HCT116 (cell line): ENCODE results near the gene PRKG1. TPM values are rescaled to one million over a fixed set of nuclear protein-coding genes. Genes with fewer than 3 reads are reported as not detected.

Experiments
- ATAC-seq: fragments of 200-7000 bp; cut with Tn5 transposase; 2 replicates; pipeline ENCODE4 v1.9.1; 2020; ENCODE audit warnings: mild to moderate bottlenecking, moderate library complexity
- BruUV-seq: library from RNA; stranded (reverse); fragments of 400-500 nt; replicated peaks from 2 replicates; lab custom pipeline; 2021; lab: Mats Ljungman, UMichigan
- CTCF ChIA-PET: fragments of 300-600 bp; sonication (Branson Sonifier 250); formaldehyde crosslinking; loops from one replicate; lab custom pipeline; 2021; ENCODE audit warnings: antibody characterized with exemption; lab: Charles Lee
- POLR2A ChIA-PET: fragments of 300-600, 350-600 bp; sonication (Branson Sonifier 250); formaldehyde crosslinking; loops from one replicate; lab custom pipeline; 2021; ENCODE audit warnings: antibody characterized with exemption; lab: Charles Lee
- RAD21 ChIA-PET, 2 experiments: fragments of 300-600 bp; sonication (Branson Sonifier 250); formaldehyde crosslinking; loops; one replicate each; lab custom pipeline; 2023; ENCODE audit warnings: low total read pairs in 2 of 2; ENCODE audit not compliant: uncharacterized antibody in 2 of 2, unreplicated experiment in 2 of 2, low non-redundant PET in 1 of 2; lab: Charles Lee
- DNase-seq: peaks from one replicate; pipeline ENCODE4 v3.0.0-alpha.2; 2010; ENCODE audit warnings: low read depth, low spot score
- H2AFZ ChIP-seq: fragments of 200-600 bp; shearing (Covaris generic), sonication (generic); 2 replicates; pipeline ENCODE4 v1.6.1; 2017; ENCODE audit warnings: low read depth, mixed run types, mixed read lengths, antibody characterized with exemption, low read length; ENCODE audit not compliant: poor library complexity, severe bottlenecking
- H3K27ac ChIP-seq: 2 replicates; pipeline ENCODE4 v1.5.1; 2012; ENCODE audit warnings: low read depth, low read length
- H3K27me3 ChIP-seq: fragments of 200-600 bp; sonication (generic); 2 replicates; pipeline ENCODE4 v1.6.1; 2016; ENCODE audit warnings: mixed run types, low read length, mixed read lengths; ENCODE audit not compliant: insufficient read depth
- H3K36me3 ChIP-seq, 2 experiments: fragments of 200-500 bp in 1 of 2; fragments of 200-600 bp in 1 of 2; sonication (Bioruptor generic) in 1 of 2; sonication (generic) in 1 of 2; 2 replicates each; pipeline versions ENCODE4 v1.5.1 to v1.6.1; 2014 to 2016; ENCODE audit warnings: low read length in 2 of 2, inconsistent platforms in 1 of 2, mixed read lengths in 1 of 2, mixed run types in 1 of 2; ENCODE audit not compliant: insufficient read depth in 2 of 2, control insufficient read depth in 1 of 2
- H3K4me1 ChIP-seq, 2 experiments: fragments of 200-600 bp in 1 of 2; sonication (generic) in 1 of 2; 2 replicates each; pipeline versions ENCODE4 v1.5.1 to v1.6.1; 2012 to 2017; ENCODE audit warnings: low read length in 2 of 2, inconsistent platforms in 1 of 2, mild to moderate bottlenecking in 1 of 2, mixed read lengths in 1 of 2, mixed run types in 1 of 2, moderate library complexity in 1 of 2; ENCODE audit not compliant: insufficient read depth in 2 of 2, control insufficient read depth in 1 of 2
- H3K4me2 ChIP-seq: fragments of 200-600 bp; sonication (generic); 2 replicates; pipeline ENCODE4 v1.6.1; 2017; ENCODE audit warnings: mixed run types, low read length, mixed read lengths
- H3K4me3 ChIP-seq, 2 experiments: fragments of 200-600 bp in 1 of 2; sonication (generic) in 1 of 2; replicated peaks in 1 of 2; 2 replicates each; pipeline ENCODE4 v1.5.1; 2011 to 2016; ENCODE audit warnings: low read length in 2 of 2, control low read depth in 1 of 2, low read depth in 1 of 2, mild to moderate bottlenecking in 1 of 2, mixed read lengths in 1 of 2, mixed run types in 1 of 2
- H3K79me2 ChIP-seq: fragments of 200-600 bp; sonication (generic); 2 replicates; pipeline ENCODE4 v1.6.1; 2017; ENCODE audit warnings: mild to moderate bottlenecking, mixed run types, low read length, moderate library complexity, mixed read lengths; ENCODE audit not compliant: insufficient read depth
- H3K9ac ChIP-seq: fragments of 200-600 bp; sonication (generic); 2 replicates; pipeline ENCODE4 v1.6.1; 2016; ENCODE audit warnings: low read length, mixed read lengths
- H3K9me2 ChIP-seq: fragments of 200-600 bp; sonication (generic), shearing (Covaris generic); 2 replicates; pipeline ENCODE4 v1.6.1; 2017; ENCODE audit warnings: mixed run types, mild to moderate bottlenecking, moderate library complexity; ENCODE audit not compliant: insufficient read depth
- H3K9me3 ChIP-seq, 2 experiments: fragments of 200-500 bp in 1 of 2; fragments of 200-600 bp in 1 of 2; sonication (Bioruptor generic) in 1 of 2; sonication (generic) in 1 of 2; 2 replicates each; pipeline ENCODE4 v1.6.1; 2014 to 2017; ENCODE audit warnings: low read length in 2 of 2, mixed read lengths in 2 of 2, inconsistent platforms in 1 of 2, low read depth in 1 of 2, mild to moderate bottlenecking in 1 of 2, mixed run types in 1 of 2, moderate library complexity in 1 of 2; ENCODE audit not compliant: control insufficient read depth in 1 of 2, insufficient read depth in 1 of 2
- H4K20me1 ChIP-seq: fragments of 200-600 bp; sonication (generic), shearing (Covaris generic); 2 replicates; pipeline ENCODE4 v1.6.1; 2017; ENCODE audit warnings: mixed run types, mild to moderate bottlenecking, moderate library complexity; ENCODE audit not compliant: insufficient read depth
- CBX3 ChIP-seq: IDR thresholded peaks from 2 replicates; pipeline ENCODE4 v1.6.1; 2012; ENCODE audit warnings: low read depth
- CEBPB ChIP-seq: IDR thresholded peaks from 2 replicates; pipeline ENCODE4 v1.6.1; 2012; ENCODE audit warnings: low read depth
- ELF1 ChIP-seq: IDR thresholded peaks from 2 replicates; pipeline ENCODE4 v1.6.1; 2012; ENCODE audit warnings: low read depth, borderline replicate concordance
- EZH2 ChIP-seq: fragments of 200-600 bp; sonication (generic); IDR thresholded peaks from 2 replicates; pipeline ENCODE4 v1.6.1; 2017; ENCODE audit warnings: antibody characterized with exemption, mixed run types
- EZH2phosphoT487 ChIP-seq: fragments of 200-600 bp; IDR thresholded peaks from 2 replicates; pipeline ENCODE4 v1.6.1; 2018; ENCODE audit warnings: antibody characterized with exemption, borderline replicate concordance
- FOSL1 ChIP-seq: IDR thresholded peaks from 2 replicates; pipeline ENCODE4 v1.6.1; 2012; ENCODE audit warnings: low read depth
- JUND ChIP-seq: IDR thresholded peaks from 2 replicates; pipeline ENCODE4 v1.6.1; 2012
- MAX ChIP-seq: IDR thresholded peaks from 2 replicates; pipeline ENCODE4 v1.6.1; 2012
- POLR2A ChIP-seq: IDR thresholded peaks from 2 replicates; pipeline ENCODE4 v1.7.0; 2011; ENCODE audit warnings: borderline replicate concordance; ENCODE audit not compliant: insufficient read depth, insufficient read length; ENCODE audit errors: extremely low read depth
- POLR2AphosphoS5 ChIP-seq: IDR thresholded peaks from 2 replicates; pipeline ENCODE4 v1.6.1; 2011; ENCODE audit warnings: mild to moderate bottlenecking, low read depth, low read length, moderate library complexity
- RAD21 ChIP-seq: IDR thresholded peaks from 2 replicates; pipeline ENCODE4 v1.6.1; 2012; ENCODE audit warnings: low read depth, mild to moderate bottlenecking
- REST ChIP-seq: IDR thresholded peaks from 2 replicates; pipeline ENCODE4 v1.6.1; 2012; ENCODE audit warnings: low read depth
- SP1 ChIP-seq: IDR thresholded peaks from 2 replicates; pipeline ENCODE4 v1.6.1; 2012; ENCODE audit warnings: low read depth
- SRF ChIP-seq: IDR thresholded peaks from 2 replicates; pipeline ENCODE4 v1.6.1; 2012; ENCODE audit warnings: low read depth
- TCF7L2 ChIP-seq: IDR thresholded peaks from 2 replicates; pipeline ENCODE4 v1.7.0; 2011; ENCODE audit warnings: borderline replicate concordance, inconsistent platforms; ENCODE audit not compliant: insufficient read depth, insufficient read length; ENCODE audit errors: extremely low read depth
- ZBTB33 ChIP-seq: IDR thresholded peaks from 2 replicates; pipeline ENCODE4 v1.6.1; 2011; ENCODE audit warnings: mild to moderate bottlenecking, low read length, moderate library complexity; ENCODE audit not compliant: insufficient replicate concordance; ENCODE audit errors: extremely low read depth
- ZFX ChIP-seq: fragments of 450-650 bp; IDR thresholded peaks from 2 replicates; pipeline ENCODE4 v1.6.1; 2017
- intact Hi-C: fragments of 100-400 bp; cut with micrococcal nuclease; formaldehyde crosslinking; loops from 2 replicates; pipeline ENCODE4 v1.10.0; 2022
- total RNA-seq: library from RNA; stranded (reverse); gene quantifications from one replicate; pipeline ENCODE4 v1.2.1, GENCODE V29; 2021; ENCODE audit not compliant: unreplicated experiment

Gene PRKG1
- total RNA-seq, 1 experiment from 2014 or later: 1.4 TPM

- TF ChIP-seq RAD21: no peak
- TF ChIP-seq FOSL1: no peak
- no peak for TF ChIP-seq ZBTB33
- TF ChIP-seq SRF: no peak
- no peak for TF ChIP-seq EZH2
- no peak for TF ChIP-seq SP1
Measured at GRCh38 chr10:51224671-51225161, 150.4 kb downstream of the PRKG1 start (continued).

GRCh38 chr10:51227897-51228713 lies 153.8 kb downstream of the PRKG1 start:
- Histone ChIP-seq H3K9me2 (no peaks in the 10 kb centered on the region), H3K27ac (no peak overlapping the region), H3K9me3 (no peaks in the 10 kb centered on the region), H3K79me2 (no peaks in the 10 kb centered on the region), H3K27me3 (0 out of 2 replicates have a peak, but pooled peaks cover 14% of the 10 kb centered on the region), H3K36me3 (no peaks in the 10 kb centered on the region), H3K4me3 (no peak overlapping the region), H4K20me1 (no peaks in the 10 kb centered on the region), H2AFZ (no peak overlapping the region), H3K9ac (no peak overlapping the region), H3K4me1 (no peaks in the 10 kb centered on the region), H3K4me2 (no peak overlapping the region)
- intact Hi-C loops: no loop called here
- no TSS peak for BruUV-seq
- no peak for DNase-seq
- ChIA-PET POLR2A (no interaction called here), RAD21 (no interaction called here), CTCF (no interaction called here)
- no peak for TF ChIP-seq RAD21
- TF ChIP-seq TCF7L2: no peak
- no peak for TF ChIP-seq ELF1
- TF ChIP-seq POLR2A: no peak
- TF ChIP-seq MAX: no peak
- TF ChIP-seq CEBPB: no peak
- no peak for TF ChIP-seq SRF
- TF ChIP-seq EZH2phosphoT487: no peak
- TF ChIP-seq ZFX: no peak
- TF ChIP-seq ZBTB33: no peak
- no peak for TF ChIP-seq JUND
- TF ChIP-seq EZH2: no peak
- no peak for TF ChIP-seq CBX3
- no peak for TF ChIP-seq POLR2AphosphoS5
- no peak for TF ChIP-seq REST
- ATAC-seq: no peak
